Endodermal cell (in vitro differentiated cells): ENCODE data around the gene RASL10A. TPM values are rescaled to one million over a fixed set of nuclear protein-coding genes. Genes with fewer than 3 reads are reported as not detected.

Experiments used
- DNase-seq: peaks from one replicate; pipeline ENCODE4 v3.0.0-alpha.2; 2017
- H3K27ac ChIP-seq: 2 replicates; pipeline ENCODE4 v1.5.1; 2013; ENCODE audit warnings: mild to moderate bottlenecking, low read depth, low read length, moderate library complexity
- H3K27me3 ChIP-seq: 2 replicates; pipeline ENCODE4 v1.6.1; 2013; ENCODE audit warnings: mild to moderate bottlenecking, low read length, moderate library complexity; ENCODE audit not compliant: insufficient read depth, control insufficient read depth, poor library complexity, severe bottlenecking
- H3K36me3 ChIP-seq: 2 replicates; pipeline ENCODE4 v1.7.0; 2013; ENCODE audit warnings: mild to moderate bottlenecking, low read length, moderate library complexity; ENCODE audit not compliant: control insufficient read depth, insufficient read depth
- H3K4me1 ChIP-seq: one replicate; pipeline ENCODE4 v1.7.0; 2013; ENCODE audit warnings: low read length; ENCODE audit not compliant: control insufficient read depth, insufficient read depth
- H3K4me3 ChIP-seq: 2 replicates; pipeline ENCODE4 v1.5.1; 2013; ENCODE audit warnings: mild to moderate bottlenecking, low read length, moderate library complexity
- H3K9ac ChIP-seq: 2 replicates; pipeline ENCODE4 v1.6.1; 2013; ENCODE audit warnings: mild to moderate bottlenecking, low read length, moderate library complexity; ENCODE audit not compliant: poor library complexity, severe bottlenecking; ENCODE audit errors: extremely low read depth
- H3K9me3 ChIP-seq: 2 replicates; pipeline ENCODE4 v1.6.1; 2013; ENCODE audit warnings: mild to moderate bottlenecking, low read length, moderate library complexity; ENCODE audit not compliant: control insufficient read depth
- H3K27ac Mint-ChIP-seq: 2 replicates; pipeline ENCODE4 v1.8.0; 2020; ENCODE audit warnings: mixed read lengths
- H3K27me3 Mint-ChIP-seq: 2 replicates; pipeline ENCODE4 v1.8.0; 2021; ENCODE audit warnings: mild to moderate bottlenecking, mixed read lengths; ENCODE audit not compliant: insufficient read depth
- H3K36me3 Mint-ChIP-seq: 2 replicates; pipeline ENCODE4 v1.8.0; 2020; ENCODE audit warnings: low read depth, mixed read lengths
- H3K4me1 Mint-ChIP-seq: 2 replicates; pipeline ENCODE4 v1.8.0; 2020; ENCODE audit warnings: mixed read lengths
- H3K4me3 Mint-ChIP-seq: 2 replicates; pipeline ENCODE4 v1.8.0; 2020; ENCODE audit warnings: mild to moderate bottlenecking, moderate library complexity, mixed read lengths
- H3K9me3 Mint-ChIP-seq: 2 replicates; pipeline ENCODE4 v1.8.0; 2020; ENCODE audit warnings: mild to moderate bottlenecking, mixed read lengths
- CTCF ChIP-seq: fragments of 200-600 bp; sonication (generic); conservative IDR thresholded peaks from 2 replicates; pipeline ENCODE4 v1.5.0; 2021; ENCODE audit warnings: antibody characterized with exemption, mild to moderate bottlenecking
- WGBS, 2 experiments: methylation state at CpG; one replicate each; pipeline versions ENCODE4 v1.1.5 to v1.1.7; 2013; ENCODE audit warnings: missing lambda C conversion rate in 2 of 2, mixed read lengths in 1 of 2; ENCODE audit not compliant: insufficient coverage in 1 of 2, insufficient read length in 1 of 2; 5-methylcytosine and 5-hydroxymethylcytosine counted together
- total RNA-seq, 2 donors: library from RNA; stranded (reverse); fragmentation: NEBNext Ultra II Directional in 1 of 2; extraction: Animal tissue kit (Norgen Biotek cat#: 25700) in 1 of 2; gene quantifications; 2 replicates in 1 of 2; 3 replicates in 1 of 2; pipeline ENCODE4 v1.2.1, GENCODE V29; 2021

Gene RASL10A
- total RNA-seq, 2 donors from 2014 or later, result 1.3 TPM

DNA sequence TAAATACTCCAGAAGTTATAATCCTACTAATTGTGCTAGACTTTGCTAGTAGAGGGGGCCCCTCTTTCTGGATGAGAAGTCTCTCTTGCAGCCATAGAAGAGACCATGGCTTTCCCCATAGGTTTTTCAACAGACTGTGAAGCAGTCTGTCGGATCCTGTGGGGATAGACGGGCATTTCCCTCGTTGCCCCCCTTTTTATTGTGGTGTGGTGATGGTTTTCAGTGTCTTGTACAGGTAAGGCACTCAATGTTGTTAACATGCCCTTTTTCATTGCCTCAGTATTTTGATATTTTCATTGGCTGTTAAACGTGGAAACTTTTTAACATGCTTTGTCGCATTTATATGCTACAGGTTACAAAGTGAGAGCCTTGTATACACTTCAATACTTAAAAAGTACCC is 25.4 kb downstream of the RASL10A start:
- Histone ChIP-seq H3K4me3 (no peak overlapping the region), H3K36me3 (peaks cover 99% of the 10 kb centered on the region)
- WGBS, 2 experiments, result 94 to 95% methylated on average over 5 of the region's 5 CpGs

GRCh38 chr22:29288837-29289236 is 26.7 kb downstream of the RASL10A start:
- no peak for TF ChIP-seq CTCF
- H3K36me3 ChIP-seq, result peaks cover 100% of the 10 kb centered on the region
- no peak overlapping the region for H3K4me3 Mint-ChIP-seq

More for the DNA sequence above, 25.4 kb downstream of the RASL10A start:
- no peak for TF ChIP-seq CTCF
- Mint-ChIP-seq H3K27ac (no peak overlapping the region), H3K4me1 (no peaks in the 10 kb centered on the region), H3K4me3 (no peak overlapping the region), H3K27me3 (no peaks in the 10 kb centered on the region), H3K36me3 (peaks cover 92% of the 10 kb centered on the region), H3K9me3 (no peaks in the 10 kb centered on the region)
- no peak overlapping the region for H3K27ac ChIP-seq
- H3K9ac ChIP-seq, result no peak overlapping the region
- H3K4me1 ChIP-seq, result no peaks in the 10 kb centered on the region
- no peak for DNase-seq
- no peaks in the 10 kb centered on the region for H3K27me3 ChIP-seq
- no peaks in the 10 kb centered on the region for H3K9me3 ChIP-seq

DNA sequence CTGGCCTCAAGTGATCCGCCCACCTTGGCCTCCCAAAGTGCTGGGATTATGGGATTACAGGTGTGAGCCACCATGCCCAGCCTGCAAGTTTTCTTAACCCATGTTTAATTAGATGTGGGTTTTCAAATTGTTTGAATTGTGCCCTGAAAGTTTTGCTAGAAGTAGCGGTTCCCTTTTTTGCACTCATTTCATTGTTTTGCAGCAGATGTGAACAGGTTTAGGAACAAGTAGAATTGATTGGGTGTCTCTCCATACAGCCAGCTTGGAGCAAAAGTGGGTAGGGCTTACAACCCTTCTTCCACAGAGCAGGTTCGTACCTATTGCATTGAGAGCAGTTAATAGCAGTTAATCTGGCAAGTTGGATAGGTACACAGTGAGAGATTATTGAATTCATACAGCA is 31.3 kb downstream of the RASL10A start:
- TF ChIP-seq CTCF, result no peak
- WGBS, 2 experiments, result 97 to 100% methylated on average over 2 to 3 of the region's 3 CpGs
- H3K27me3 ChIP-seq, result no peaks in the 10 kb centered on the region
- no peak overlapping the region for H3K4me3 Mint-ChIP-seq
- no peak overlapping the region for H3K27ac ChIP-seq
- H3K27me3 Mint-ChIP-seq, result no peaks in the 10 kb centered on the region
- H3K27ac Mint-ChIP-seq, result peak overlapping the region; percentile 72
- H3K36me3 ChIP-seq, result peaks cover 89% of the 10 kb centered on the region
- H3K4me1 Mint-ChIP-seq, result no peaks in the 10 kb centered on the region
- no peak overlapping the region for H3K4me3 ChIP-seq
- peaks cover 93% of the 10 kb centered on the region for H3K36me3 Mint-ChIP-seq
- H3K4me1 ChIP-seq, result no peaks in the 10 kb centered on the region
- no peaks in the 10 kb centered on the region for H3K9me3 ChIP-seq
- H3K9ac ChIP-seq, result no peak overlapping the region
- DNase-seq, result no peak
- no peaks in the 10 kb centered on the region for H3K9me3 Mint-ChIP-seq

More at GRCh38 chr22:29288837-29289236, 26.7 kb downstream of the RASL10A start:
- no peaks in the 10 kb centered on the region for H3K27me3 ChIP-seq
- H3K4me1 ChIP-seq, result no peaks in the 10 kb centered on the region
- DNase-seq, result no peak
- Mint-ChIP-seq H3K27me3 (no peaks in the 10 kb centered on the region), H3K27ac (no peak overlapping the region), H3K4me1 (no peaks in the 10 kb centered on the region), H3K36me3 (peaks cover 93% of the 10 kb centered on the region), H3K9me3 (no peaks in the 10 kb centered on the region)
- H3K9me3 ChIP-seq, result no peaks in the 10 kb centered on the region
- no peak overlapping the region for H3K4me3 ChIP-seq
- WGBS, 2 experiments, result 85% methylated on average over 2 of the region's 2 CpGs; no CpG with 5 or more reads in 1 of the 2 experiments
- H3K27ac ChIP-seq, result no peak overlapping the region
- H3K9ac ChIP-seq, result no peak overlapping the region
